Measurements from ENCODE around the gene IGSF9B. TPM values are rescaled to one million over a fixed set of nuclear protein-coding genes. Genes with fewer than 3 reads are reported as not detected.

The IGSF9B gene
- total RNA-seq, 4 donors from 2014 or later: 2.1 to 5.1 (median 2.8) TPM

DNA sequence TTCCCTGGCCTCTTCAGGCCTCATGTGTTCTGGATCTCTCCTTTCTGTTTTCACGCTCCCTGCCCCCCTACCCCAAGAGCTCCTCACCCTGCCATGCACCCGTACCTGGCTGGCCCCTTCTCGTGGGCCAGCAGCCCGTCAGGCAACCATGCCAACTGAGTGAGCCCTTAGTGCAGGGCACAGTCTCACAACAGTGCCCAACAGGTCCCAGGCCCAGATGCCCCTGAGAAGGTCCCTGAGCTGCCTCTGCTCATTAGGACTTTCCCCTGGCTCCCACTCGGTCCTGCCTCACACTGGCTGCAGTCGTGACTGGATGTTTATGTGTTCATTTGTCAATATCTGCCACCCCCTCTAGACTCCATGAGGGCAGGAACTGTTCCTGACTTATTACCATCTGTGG, 44.8 kb upstream of the IGSF9B start:
- H3K27me3 ChIP-seq: no peaks in the 10 kb centered on the region
- TF ChIP-seq POLR2A (IDR thresholded peaks at IDR 0.05): no peak
- no peak for TF ChIP-seq EP300 (IDR thresholded peaks at IDR 0.05)
- TF ChIP-seq, protein P1, sequence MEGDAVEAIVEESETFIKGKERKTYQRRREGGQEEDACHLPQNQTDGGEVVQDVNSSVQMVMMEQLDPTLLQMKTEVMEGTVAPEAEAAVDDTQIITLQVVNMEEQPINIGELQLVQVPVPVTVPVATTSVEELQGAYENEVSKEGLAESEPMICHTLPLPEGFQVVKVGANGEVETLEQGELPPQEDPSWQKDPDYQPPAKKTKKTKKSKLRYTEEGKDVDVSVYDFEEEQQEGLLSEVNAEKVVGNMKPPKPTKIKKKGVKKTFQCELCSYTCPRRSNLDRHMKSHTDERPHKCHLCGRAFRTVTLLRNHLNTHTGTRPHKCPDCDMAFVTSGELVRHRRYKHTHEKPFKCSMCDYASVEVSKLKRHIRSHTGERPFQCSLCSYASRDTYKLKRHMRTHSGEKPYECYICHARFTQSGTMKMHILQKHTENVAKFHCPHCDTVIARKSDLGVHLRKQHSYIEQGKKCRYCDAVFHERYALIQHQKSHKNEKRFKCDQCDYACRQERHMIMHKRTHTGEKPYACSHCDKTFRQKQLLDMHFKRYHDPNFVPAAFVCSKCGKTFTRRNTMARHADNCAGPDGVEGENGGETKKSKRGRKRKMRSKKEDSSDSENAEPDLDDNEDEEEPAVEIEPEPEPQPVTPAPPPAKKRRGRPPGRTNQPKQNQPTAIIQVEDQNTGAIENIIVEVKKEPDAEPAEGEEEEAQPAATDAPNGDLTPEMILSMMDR (IDR thresholded peaks at IDR 0.05): no peak
- no peak for DNase-seq (ENCODE audit: low spot score in 2 of 2)
- WGBS, 2 donors: 84 to 89% methylated on average over 6 of the region's 6 CpGs
- no peak overlapping the region for H3K27ac ChIP-seq
- no peaks in the 10 kb centered on the region for H3K36me3 ChIP-seq
- no peak overlapping the region for H3K4me3 ChIP-seq
- H3K9me3 ChIP-seq: no peaks in the 10 kb centered on the region
- H3K4me1 ChIP-seq: peaks cover 0 to 17% (median 0%) of the 10 kb centered on the region in 4 donors

GRCh38 chr11:134001088-134001487, 44.3 kb upstream of the IGSF9B start:
- WGBS, 2 donors: 72 to 77% methylated on average over 6 of the region's 6 CpGs
- Histone ChIP-seq H3K27me3 (no peaks in the 10 kb centered on the region), H3K27ac (no peak overlapping the region)

GRCh38 chr11:133999355-133999754, 42.6 kb upstream of the IGSF9B start:
- TF ChIP-seq POLR2A (IDR thresholded peaks at IDR 0.05) (no peak), EP300 (IDR thresholded peaks at IDR 0.05) (no peak)
- TF ChIP-seq, protein P1 (IDR thresholded peaks at IDR 0.05): no peak
- DNase-seq (ENCODE audit: low spot score in 2 of 2): no peak
- H3K9me3 ChIP-seq: no peaks in the 10 kb centered on the region
- WGBS, 2 donors: 62 to 69% methylated on average over 9 to 11 of the region's 11 CpGs
- H3K4me1 ChIP-seq: peaks cover 0 to 9% (median 0%) of the 10 kb centered on the region in 4 donors
- no peaks in the 10 kb centered on the region for H3K27me3 ChIP-seq
- H3K27ac ChIP-seq: no peak overlapping the region
- H3K36me3 ChIP-seq: no peaks in the 10 kb centered on the region
- no peak overlapping the region for H3K4me3 ChIP-seq

More at GRCh38 chr11:134001088-134001487, 44.3 kb upstream of the IGSF9B start:
- H3K4me1 ChIP-seq: peaks cover 0 to 17% (median 0%) of the 10 kb centered on the region in 4 donors
- no peak overlapping the region for H3K4me3 ChIP-seq
- no peak for DNase-seq (ENCODE audit: low spot score in 2 of 2)
- no peak for TF ChIP-seq POLR2A (IDR thresholded peaks at IDR 0.05)
- H3K9me3 ChIP-seq: no peaks in the 10 kb centered on the region
- H3K36me3 ChIP-seq: no peaks in the 10 kb centered on the region

DNA sequence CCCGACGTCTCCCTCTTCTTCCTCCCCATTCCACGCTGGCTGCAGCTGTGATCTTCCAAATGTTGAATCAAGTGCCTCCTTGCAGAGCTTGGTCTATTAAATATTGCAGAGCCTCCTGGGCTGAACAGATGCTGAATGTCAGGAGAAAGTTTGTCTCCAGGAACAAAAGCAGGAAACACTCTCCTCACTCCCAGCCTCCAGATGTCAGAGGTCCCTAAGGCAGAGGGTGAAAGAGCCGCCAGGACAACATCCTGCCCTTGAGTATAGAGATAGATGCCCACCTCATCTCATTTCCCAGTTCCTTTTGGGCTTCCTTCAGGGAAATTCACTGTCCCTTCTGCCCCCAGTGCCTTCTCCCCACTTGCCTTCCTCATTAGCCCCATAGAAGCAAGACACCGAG, 40.8 kb upstream of the IGSF9B start:
- Histone ChIP-seq H3K27me3 (no peaks in the 10 kb centered on the region), H3K27ac (no peak overlapping the region), H3K4me1 (no peaks in the 10 kb centered on the region), H3K4me3 (no peak overlapping the region), H3K36me3 (no peaks in the 10 kb centered on the region), H3K9me3 (no peaks in the 10 kb centered on the region)
- 64 to 74% methylated on average over 5 of the region's 5 CpGs for WGBS, 2 donors
- DNase-seq (ENCODE audit: low spot score in 2 of 2): no peak
- TF ChIP-seq EP300 (IDR thresholded peaks at IDR 0.05): no peak
- TF ChIP-seq, protein P1 (IDR thresholded peaks at IDR 0.05): no peak
- TF ChIP-seq POLR2A (IDR thresholded peaks at IDR 0.05): no peak

GRCh38 chr11:133996671-133997070, 39.9 kb upstream of the IGSF9B start:
- no peaks in the 10 kb centered on the region for H3K27me3 ChIP-seq
- 80 to 83% methylated on average over 10 of the region's 10 CpGs for WGBS, 2 donors
- no peaks in the 10 kb centered on the region for H3K9me3 ChIP-seq
- no peak overlapping the region for H3K4me3 ChIP-seq
- H3K27ac ChIP-seq: no peak overlapping the region
- H3K4me1 ChIP-seq: no peaks in the 10 kb centered on the region
- no peaks in the 10 kb centered on the region for H3K36me3 ChIP-seq
- DNase-seq (ENCODE audit: low spot score in 2 of 2): no peak
- TF ChIP-seq, protein P1 (IDR thresholded peaks at IDR 0.05): no peak
- TF ChIP-seq POLR2A (IDR thresholded peaks at IDR 0.05) (no peak), EP300 (IDR thresholded peaks at IDR 0.05) (no peak)

- 80 to 86% methylated on average over 8 of the region's 8 CpGs for WGBS, 2 donors
- H3K36me3 ChIP-seq: no peaks in the 10 kb centered on the region
- no peak overlapping the region for H3K27ac ChIP-seq
Observed at GRCh38 chr11:133995066-133995465, 38.3 kb upstream of the IGSF9B start.

More at GRCh38 chr11:133995066-133995465, 38.3 kb upstream of the IGSF9B start:
- TF ChIP-seq POLR2A (IDR thresholded peaks at IDR 0.05) (no peak), EP300 (IDR thresholded peaks at IDR 0.05) (no peak)
- TF ChIP-seq, protein P1 (IDR thresholded peaks at IDR 0.05): no peak
- no peaks in the 10 kb centered on the region for H3K4me1 ChIP-seq
- no peaks in the 10 kb centered on the region for H3K27me3 ChIP-seq
- H3K9me3 ChIP-seq: no peaks in the 10 kb centered on the region
- DNase-seq (ENCODE audit: low spot score in 2 of 2): no peak
- H3K4me3 ChIP-seq: no peak overlapping the region
